Panc1 (cell line): ENCODE measurements around the gene SLC36A3. TPM values are rescaled to one million over a fixed set of nuclear protein-coding genes. Genes with fewer than 3 reads are reported as not detected.

ENCODE experiments used
- ATAC-seq: fragments of 200-7000 bp; cut with Tn5 transposase; 2 replicates; pipeline ENCODE4 v1.9.1; 2020; ENCODE audit warnings: mild to moderate bottlenecking, moderate library complexity
- BruUV-seq: library from RNA; stranded (reverse); fragments of 400-500 nt; replicated peaks from 2 replicates; lab custom pipeline; 2021; lab: Mats Ljungman, UMichigan
- CTCF ChIA-PET: fragments of 300-600 bp; sonication (Branson Sonifier 250); formaldehyde crosslinking; loops from one replicate; lab custom pipeline; 2022; ENCODE audit warnings: antibody characterized with exemption; lab: Charles Lee
- POLR2A ChIA-PET: fragments of 300-600 bp; sonication (Branson Sonifier 250); formaldehyde crosslinking; loops from one replicate; lab custom pipeline; 2022; ENCODE audit warnings: antibody characterized with exemption; lab: Charles Lee
- DNase-seq: peaks from one replicate; pipeline ENCODE4 v3.0.0-alpha.2; 2010; ENCODE audit warnings: low read depth, low spot score
- H3K27ac ChIP-seq: 2 replicates; pipeline ENCODE4 v1.5.1; 2011; ENCODE audit warnings: mild to moderate bottlenecking, low read length, inconsistent platforms
- H3K27me3 ChIP-seq: fragments of 200-500 bp; sonication (Bioruptor generic); 2 replicates; pipeline ENCODE4 v1.6.0; 2014; ENCODE audit warnings: low read length, inconsistent platforms; ENCODE audit not compliant: control insufficient read depth, insufficient read depth
- H3K36me3 ChIP-seq: fragments of 200-500 bp; sonication (Bioruptor generic); 2 replicates; pipeline ENCODE4 v1.5.1; 2014; ENCODE audit warnings: inconsistent platforms, mild to moderate bottlenecking, low read length, moderate library complexity; ENCODE audit not compliant: control insufficient read depth, insufficient read depth
- H3K4me1 ChIP-seq: 2 replicates; pipeline ENCODE4 v1.5.1; 2011; ENCODE audit warnings: inconsistent platforms, mild to moderate bottlenecking, low read length, moderate library complexity; ENCODE audit not compliant: control insufficient read depth, insufficient read depth
- H3K4me3 ChIP-seq, 2 experiments: 2 replicates each; pipeline ENCODE4 v1.5.1; 2011 to 2012; ENCODE audit warnings: low read depth in 2 of 2, low read length in 2 of 2, mild to moderate bottlenecking in 2 of 2, inconsistent platforms in 1 of 2, moderate library complexity in 1 of 2
- H3K9me3 ChIP-seq: fragments of 200-500 bp; sonication (Bioruptor generic); 2 replicates; pipeline ENCODE4 v1.5.1; 2014; ENCODE audit warnings: low read depth, mild to moderate bottlenecking, inconsistent platforms, low read length, moderate library complexity; ENCODE audit not compliant: control insufficient read depth, insufficient read depth
- CTCF ChIP-seq: fragments of 450-650 bp; IDR thresholded peaks from 2 replicates; pipeline ENCODE4 v1.5.1; 2017; ENCODE audit warnings: mild to moderate bottlenecking
- POLR2AphosphoS5 ChIP-seq: IDR thresholded peaks from 2 replicates; pipeline ENCODE4 v1.6.1; 2012; ENCODE audit warnings: mild to moderate bottlenecking, low read depth, low read length, moderate library complexity
- REST ChIP-seq, 2 experiments: IDR thresholded peaks; 2 replicates each; pipeline ENCODE4 v1.6.1; 2011 to 2012; ENCODE audit warnings: low read depth in 2 of 2, control low read depth in 1 of 2, low read length in 1 of 2, mild to moderate bottlenecking in 1 of 2, moderate library complexity in 1 of 2; ENCODE audit not compliant: insufficient read depth in 1 of 2
- SIN3A ChIP-seq: IDR thresholded peaks from 2 replicates; pipeline ENCODE4 v1.6.1; 2012; ENCODE audit warnings: low read depth, mild to moderate bottlenecking, low read length, moderate library complexity, borderline replicate concordance; ENCODE audit not compliant: insufficient read depth
- TCF7L2 ChIP-seq: IDR thresholded peaks from 2 replicates; pipeline ENCODE4 v1.6.1; 2011; ENCODE audit warnings: mild to moderate bottlenecking, low read depth, low read length, inconsistent platforms
- in situ Hi-C: cut with HindIII; loops from 2 replicates; pipeline ENCODE4 v1.10.0; 2016; ENCODE audit warnings: low sequenced_read_pairs, low pct_unique_long_range_greater_than_20kb
- intact Hi-C: fragments of 100-400 bp; cut with micrococcal nuclease; formaldehyde crosslinking; loops from one replicate; pipeline ENCODE4 v1.10.0; 2022; ENCODE audit not compliant: unreplicated experiment
- total RNA-seq: library from RNA; stranded (reverse); gene quantifications from one replicate; pipeline ENCODE4 v1.2.1, GENCODE V29; 2021; ENCODE audit not compliant: unreplicated experiment

SLC36A3 gene
- total RNA-seq, 1 experiment from 2014 or later, result not detected

GRCh38 chr5:151348789-151349188 lies 45.2 kb upstream of the SLC36A3 start:
- no peak overlapping the region for H3K4me3 ChIP-seq
- intact Hi-C loops, result no loop called here
- DNase-seq (no peak), ATAC-seq (no peak)
- no peak overlapping the region for H3K27ac ChIP-seq
- no peaks in the 10 kb centered on the region for H3K4me1 ChIP-seq
- ChIA-PET CTCF (interaction anchor here (0.6 kb wide), 1 partner anchor 41 kb away, joined by 3 read pairs; no protein-coding TSS in a partner anchor), POLR2A (no interaction called here)
- no TSS peak for BruUV-seq
- no peaks in the 10 kb centered on the region for H3K36me3 ChIP-seq
- peaks cover 5% of the 10 kb centered on the region for H3K27me3 ChIP-seq
- no peaks in the 10 kb centered on the region for H3K9me3 ChIP-seq
- in situ Hi-C loops, result no loop called here
- TF ChIP-seq TCF7L2 (no peak), SIN3A (no peak), REST (IDR thresholded peaks at IDR 0.05; ENCODE audit: insufficient read depth in 1 of 2, low read depth in 2 of 2, low read length in 1 of 2) (no peak), CTCF (no peak), POLR2AphosphoS5 (no peak)

GRCh38 chr5:151347369-151347768 lies 43.8 kb upstream of the SLC36A3 start, which contains the start of gene SLC36A2:
SLC36A2 (minus strand) TSS chr5:151347559; CDS start chr5:151347460, 99 bp downstream.
- intact Hi-C loops (no loop called here), in situ Hi-C loops (no loop called here)
- TF ChIP-seq POLR2AphosphoS5 (no peak), CTCF (no peak), REST (IDR thresholded peaks at IDR 0.05; ENCODE audit: insufficient read depth in 1 of 2, low read depth in 2 of 2, low read length in 1 of 2) (no peak), SIN3A (no peak), TCF7L2 (no peak)
- H3K4me1 ChIP-seq, result no peaks in the 10 kb centered on the region
- ChIA-PET CTCF (no interaction called here), POLR2A (no interaction called here)
- DNase-seq, result no peak
- H3K9me3 ChIP-seq, result no peaks in the 10 kb centered on the region
- no peaks in the 10 kb centered on the region for H3K36me3 ChIP-seq
- peaks cover 10% of the 10 kb centered on the region for H3K27me3 ChIP-seq
- H3K4me3 ChIP-seq, result no peak within 1 kb of the TSS
- no peak within 1 kb of the TSS for H3K27ac ChIP-seq
- no peak for ATAC-seq
- no TSS peak for BruUV-seq
